ENCODE data around the gene IL17RD. TPM values are rescaled to one million over a fixed set of nuclear protein-coding genes. Genes with fewer than 3 reads are reported as not detected.

The IL17RD gene
- total and polyA plus RNA-seq, 9 donors: 19.6 to 40.6 (median 30.4) TPM

- H3K36me3 ChIP-seq (ENCODE audit: control insufficient read depth, insufficient read depth, low read length): peaks cover 2% of the 10 kb centered on the region
- H3K27me3 ChIP-seq (ENCODE audit: control insufficient read depth, insufficient read depth, low read length): peaks cover 22% of the 10 kb centered on the region
- no peaks in the 10 kb centered on the region for H3K9me3 ChIP-seq (replicated peaks; ENCODE audit: control insufficient read depth, low read depth, low read length)
- H3K27ac ChIP-seq (ENCODE audit: low read length): peak overlapping the region; percentile 86
- 45% methylated on average over 2 of the region's 5 CpGs for WGBS (ENCODE audit: insufficient coverage)
- peak; percentile 93 for DNase-seq
- H3K4me1 ChIP-seq (ENCODE audit: control insufficient read depth, insufficient read depth, low read length): peaks cover 69% of the 10 kb centered on the region
- no peak overlapping the region for H3K4me3 ChIP-seq (ENCODE audit: low read length)
These were observed 4.2 kb downstream of the IL17RD start for GRCh38 chr3:57160765-57161538.

- H3K27me3 ChIP-seq (ENCODE audit: control insufficient read depth, insufficient read depth, low read length): peaks cover 22% of the 10 kb centered on the region
- peak; percentile 94 for DNase-seq
- no peak overlapping the region for H3K4me3 ChIP-seq (ENCODE audit: low read length)
- H3K36me3 ChIP-seq (ENCODE audit: control insufficient read depth, insufficient read depth, low read length): peaks cover 2% of the 10 kb centered on the region
- peaks cover 72% of the 10 kb centered on the region for H3K4me1 ChIP-seq (ENCODE audit: control insufficient read depth, insufficient read depth, low read length)
- 39% methylated on average over 7 of the region's 8 CpGs for WGBS (ENCODE audit: insufficient coverage)
- peak overlapping the region; percentile 86 for H3K27ac ChIP-seq (ENCODE audit: low read length)
- no peaks in the 10 kb centered on the region for H3K9me3 ChIP-seq (replicated peaks; ENCODE audit: control insufficient read depth, low read depth, low read length)
These were observed 4.9 kb downstream of the IL17RD start for GRCh38 chr3:57160076-57160764.

- 10% methylated on average over 2 of the region's 8 CpGs for WGBS (ENCODE audit: insufficient coverage)
These were observed 6.1 kb downstream of the IL17RD start for GRCh38 chr3:57158813-57159738.

GRCh38 chr3:57158325-57158724 is 6.8 kb downstream of the IL17RD start:
- H3K27me3 ChIP-seq (ENCODE audit: control insufficient read depth, insufficient read depth, low read length): peaks cover 15% of the 10 kb centered on the region
- no peaks in the 10 kb centered on the region for H3K9me3 ChIP-seq (replicated peaks; ENCODE audit: control insufficient read depth, low read depth, low read length)
- H3K36me3 ChIP-seq (ENCODE audit: control insufficient read depth, insufficient read depth, low read length): peaks cover 2% of the 10 kb centered on the region
- no peak for DNase-seq
- H3K4me3 ChIP-seq (ENCODE audit: low read length): no peak overlapping the region
- peaks cover 77% of the 10 kb centered on the region for H3K4me1 ChIP-seq (ENCODE audit: control insufficient read depth, insufficient read depth, low read length)
- H3K27ac ChIP-seq (ENCODE audit: low read length): no peak overlapping the region
- WGBS (ENCODE audit: insufficient coverage): no CpG with 5 or more reads among the region's 3 CpGs

More at GRCh38 chr3:57158813-57159738, 6.1 kb downstream of the IL17RD start:
- peaks cover 79% of the 10 kb centered on the region for H3K4me1 ChIP-seq (ENCODE audit: control insufficient read depth, insufficient read depth, low read length)
- DNase-seq: no peak
- peaks cover 2% of the 10 kb centered on the region for H3K36me3 ChIP-seq (ENCODE audit: control insufficient read depth, insufficient read depth, low read length)
- H3K27me3 ChIP-seq (ENCODE audit: control insufficient read depth, insufficient read depth, low read length): peaks cover 16% of the 10 kb centered on the region
- H3K9me3 ChIP-seq (replicated peaks; ENCODE audit: control insufficient read depth, low read depth, low read length): no peaks in the 10 kb centered on the region
- no peak overlapping the region for H3K4me3 ChIP-seq (ENCODE audit: low read length)
- H3K27ac ChIP-seq (ENCODE audit: low read length): peak overlapping the region; percentile 86

- Histone ChIP-seq H3K36me3 (ENCODE audit: control insufficient read depth, insufficient read depth, low read length) (no peaks in the 10 kb centered on the region), H3K4me3 (ENCODE audit: low read length) (no peak overlapping the region), H3K4me1 (ENCODE audit: control insufficient read depth, insufficient read depth, low read length) (peaks cover 72% of the 10 kb centered on the region), H3K9me3 (replicated peaks; ENCODE audit: control insufficient read depth, low read depth, low read length) (no peaks in the 10 kb centered on the region), H3K27ac (ENCODE audit: low read length) (peak overlapping the region; percentile 66), H3K27me3 (ENCODE audit: control insufficient read depth, insufficient read depth, low read length) (peaks cover 8% of the 10 kb centered on the region)
- WGBS (ENCODE audit: insufficient coverage): 0% methylated on average over 1 of the region's 10 CpGs
- DNase-seq: peak; percentile 63
These were observed 7.6 kb downstream of the IL17RD start for GRCh38 chr3:57157545-57157944.

GRCh38 chr3:57155310-57155643 is 9.9 kb downstream of the IL17RD start:
- Histone ChIP-seq H3K4me1 (ENCODE audit: control insufficient read depth, insufficient read depth, low read length) (peaks cover 69% of the 10 kb centered on the region), H3K9me3 (replicated peaks; ENCODE audit: control insufficient read depth, low read depth, low read length) (no peaks in the 10 kb centered on the region), H3K4me3 (ENCODE audit: low read length) (no peak overlapping the region), H3K36me3 (ENCODE audit: control insufficient read depth, insufficient read depth, low read length) (peaks cover under 1% of the 10 kb centered on the region), H3K27me3 (ENCODE audit: control insufficient read depth, insufficient read depth, low read length) (peaks cover 8% of the 10 kb centered on the region), H3K27ac (ENCODE audit: low read length) (peak overlapping the region; percentile 50)
- no peak for DNase-seq
- WGBS (ENCODE audit: insufficient coverage): 57% methylated on average over 2 of the region's 3 CpGs

GRCh38 chr3:57154470-57155309 is 10.5 kb downstream of the IL17RD start:
- Histone ChIP-seq H3K27ac (ENCODE audit: low read length) (peak overlapping the region; percentile 65), H3K4me1 (ENCODE audit: control insufficient read depth, insufficient read depth, low read length) (peaks cover 69% of the 10 kb centered on the region), H3K27me3 (ENCODE audit: control insufficient read depth, insufficient read depth, low read length) (peaks cover 8% of the 10 kb centered on the region), H3K4me3 (ENCODE audit: low read length) (no peak overlapping the region), H3K9me3 (replicated peaks; ENCODE audit: control insufficient read depth, low read depth, low read length) (no peaks in the 10 kb centered on the region), H3K36me3 (ENCODE audit: control insufficient read depth, insufficient read depth, low read length) (peaks cover 5% of the 10 kb centered on the region)
- peak; percentile 52 for DNase-seq
- 9% methylated on average over 9 of the region's 15 CpGs for WGBS (ENCODE audit: insufficient coverage)

- 8% methylated on average over 9 of the region's 19 CpGs for WGBS (ENCODE audit: insufficient coverage)
- Histone ChIP-seq H3K4me1 (ENCODE audit: control insufficient read depth, insufficient read depth, low read length) (peaks cover 65% of the 10 kb centered on the region), H3K36me3 (ENCODE audit: control insufficient read depth, insufficient read depth, low read length) (peaks cover 7% of the 10 kb centered on the region), H3K4me3 (ENCODE audit: low read length) (peak overlapping the region; percentile 1), H3K9me3 (replicated peaks; ENCODE audit: control insufficient read depth, low read depth, low read length) (no peaks in the 10 kb centered on the region), H3K27me3 (ENCODE audit: control insufficient read depth, insufficient read depth, low read length) (peaks cover 8% of the 10 kb centered on the region), H3K27ac (ENCODE audit: low read length) (peak overlapping the region; percentile 75)
- peak; percentile 79 for DNase-seq
These were observed 12.7 kb downstream of the IL17RD start for GRCh38 chr3:57152151-57153143.
